Measurements from ENCODE around the gene CXCR6. TPM values are rescaled to one million over a fixed set of nuclear protein-coding genes. Genes with fewer than 3 reads are reported as not detected.

CXCR6 gene
- total and polyA plus RNA-seq, 2 of the 8 experiments (the other 6 are each of a cell fraction or from before 2014, with no cell fraction given), result not detected

GRCh38 chr3:45896956-45897355 is 46.3 kb upstream of the CXCR6 start (continued):
- TF ChIP-seq ZNF274 (IDR thresholded peaks at IDR 0.05; ENCODE audit: borderline replicate concordance, extremely low read depth, low read length) (no peak), EZH2 (IDR thresholded peaks at IDR 0.05; ENCODE audit: low read depth, low read length, severe bottlenecking) (no peak), ATF2 (IDR thresholded peaks at IDR 0.05; ENCODE audit: low read length) (no peak), MAFK (IDR thresholded peaks at IDR 0.05; ENCODE audit: low read depth, low read length) (no peak), NANOG (IDR thresholded peaks at IDR 0.05; ENCODE audit: insufficient read depth, low read depth, low read length, poor library complexity, severe bottlenecking) (no peak), NRF1 (IDR thresholded peaks at IDR 0.05; ENCODE audit: low read depth, low read length) (no peak), MAX (IDR thresholded peaks at IDR 0.05) (no peak)
